Thymus (tissue), 11 donors: ENCODE results near the gene N4BP3. TPM values are rescaled to one million over a fixed set of nuclear protein-coding genes. Genes with fewer than 3 reads are reported as not detected.

Source experiments
- DNase-seq, 9 donors: peaks; one replicate each; pipeline ENCODE4 v3.0.0-alpha.2; 2013; ENCODE audit warnings: low spot score in 9 of 9, low read depth in 6 of 9, missing footprints in 1 of 9
- H3K27ac ChIP-seq, 2 donors: one replicate each; pipeline ENCODE4 v1.5.1; 2013; ENCODE audit warnings: control low read depth in 1 of 2, low read depth in 1 of 2, low read length in 1 of 2, mild to moderate bottlenecking in 1 of 2, moderate library complexity in 1 of 2
- H3K27me3 ChIP-seq, 2 donors: one replicate each; pipeline ENCODE4 v1.5.1; 2013; ENCODE audit warnings: low read length in 1 of 2; ENCODE audit not compliant: control insufficient read depth in 2 of 2, insufficient read depth in 1 of 2
- H3K36me3 ChIP-seq, 2 donors: one replicate each; pipeline ENCODE4 v1.5.1; 2013; ENCODE audit warnings: low read length in 1 of 2, mild to moderate bottlenecking in 1 of 2, moderate library complexity in 1 of 2; ENCODE audit not compliant: control insufficient read depth in 2 of 2, insufficient read depth in 2 of 2
- H3K4me1 ChIP-seq, 2 donors: one replicate each; pipeline ENCODE4 v1.5.1; 2013; ENCODE audit warnings: low read length in 2 of 2; ENCODE audit not compliant: control insufficient read depth in 2 of 2, insufficient read depth in 2 of 2
- H3K4me3 ChIP-seq, 2 donors: one replicate each; pipeline ENCODE4 v1.5.1; 2013; ENCODE audit warnings: low read length in 2 of 2, control low read depth in 1 of 2, mild to moderate bottlenecking in 1 of 2
- H3K9me3 ChIP-seq, 2 donors: one replicate each; pipeline ENCODE4 v1.5.1; 2013; ENCODE audit warnings: low read length in 1 of 2, mild to moderate bottlenecking in 1 of 2; ENCODE audit not compliant: control insufficient read depth in 2 of 2, insufficient read depth in 1 of 2
- WGBS: extraction: QIAGEN DNeasy Blood & Tissue Kit; methylation state at CpG from one replicate; pipeline ENCODE4 v1.1.7; 2013; 5-methylcytosine and 5-hydroxymethylcytosine counted together
- polyA plus RNA-seq: library from polyadenylated mRNA; stranded (reverse); fragments of 200-250 nt; gene quantifications from one replicate; pipeline ENCODE4 v1.2.3, GENCODE V29; 2013
- total RNA-seq: library from RNA; stranded (reverse); fragments of 120-200 nt; gene quantifications from one replicate; pipeline ENCODE4 v1.2.4, GENCODE V29; 2013
- donor health status: healthy.

Gene N4BP3
- total and polyA plus RNA-seq, 2 donors, result 1.9 to 2.3 TPM

GRCh38 chr5:178108446-178108845 lies 4.9 kb upstream of the N4BP3 start:
- Histone ChIP-seq H3K27ac (no peak overlapping the region), H3K9me3 (peaks cover 0 to 4% of the 10 kb centered on the region in 2 donors), H3K4me1 (peaks cover 3% of the 10 kb centered on the region in 2 donors), H3K36me3 (no peaks in the 10 kb centered on the region), H3K4me3 (no peak overlapping the region), H3K27me3 (peaks cover 10 to 31% of the 10 kb centered on the region in 2 donors)
- no peak for DNase-seq
- WGBS, result 90% methylated on average over 7 of the region's 7 CpGs

GRCh38 chr5:178108966-178109365 lies 4.4 kb upstream of the N4BP3 start:
- Histone ChIP-seq H3K9me3 (peaks cover 0 to 4% of the 10 kb centered on the region in 2 donors), H3K36me3 (no peaks in the 10 kb centered on the region), H3K4me3 (no peak overlapping the region), H3K27me3 (peaks cover 15 to 36% of the 10 kb centered on the region in 2 donors), H3K4me1 (peaks cover 6 to 7% of the 10 kb centered on the region in 2 donors), H3K27ac (no peak overlapping the region)
- no peak for DNase-seq

GRCh38 chr5:178110511-178110910 lies 2.8 kb upstream of the N4BP3 start:
- Histone ChIP-seq H3K36me3 (no peaks in the 10 kb centered on the region), H3K27ac (no peak overlapping the region), H3K9me3 (peaks cover 0 to 7% of the 10 kb centered on the region in 2 donors), H3K27me3 (peaks cover 30 to 52% of the 10 kb centered on the region in 2 donors), H3K4me3 (no peak overlapping the region), H3K4me1 (peaks cover 11 to 22% of the 10 kb centered on the region in 2 donors)
- 97% methylated on average over 9 of the region's 9 CpGs for WGBS
- DNase-seq, result no peak

GRCh38 chr5:178111925-178112324 lies 1.4 kb upstream of the N4BP3 start:
- Histone ChIP-seq H3K4me3 (no peak overlapping the region), H3K36me3 (no peaks in the 10 kb centered on the region), H3K27ac (no peak overlapping the region), H3K27me3 (peaks cover 42 to 66% of the 10 kb centered on the region in 2 donors), H3K4me1 (peaks cover 16 to 36% of the 10 kb centered on the region in 2 donors), H3K9me3 (peaks cover 0 to 7% of the 10 kb centered on the region in 2 donors)
- no peak for DNase-seq
- WGBS, result 89% methylated on average over 3 of the region's 3 CpGs

GRCh38 chr5:178112545-178112944 lies 787 bp upstream of the N4BP3 start:
- H3K9me3 ChIP-seq, result peaks cover 0 to 7% of the 10 kb centered on the region in 2 donors
- H3K27ac ChIP-seq, result no peak overlapping the region
- WGBS, result 83% methylated on average over 5 of the region's 5 CpGs
- no peak overlapping the region for H3K4me3 ChIP-seq
- no peaks in the 10 kb centered on the region for H3K36me3 ChIP-seq
- H3K4me1 ChIP-seq, result peaks cover 21 to 41% of the 10 kb centered on the region in 2 donors
- H3K27me3 ChIP-seq, result peaks cover 46 to 72% of the 10 kb centered on the region in 2 donors
- no peak for DNase-seq

- Histone ChIP-seq H3K4me1 (peaks cover 26 to 41% of the 10 kb centered on the region in 2 donors), H3K27ac (no peak overlapping the region), H3K36me3 (no peaks in the 10 kb centered on the region), H3K4me3 (peak overlapping the region; percentile 25 to 55), H3K9me3 (peaks cover 0 to 7% of the 10 kb centered on the region in 2 donors), H3K27me3 (peaks cover 46 to 81% of the 10 kb centered on the region in 2 donors)
- 1% methylated on average over 41 of the region's 41 CpGs for WGBS
- DNase-seq, result no peak
Observed at GRCh38 chr5:178113841-178114324, 551 bp downstream of the N4BP3 start.

GRCh38 chr5:178114325-178115135 lies 1.2 kb downstream of the N4BP3 start:
- peaks cover 26 to 41% of the 10 kb centered on the region in 2 donors for H3K4me1 ChIP-seq
- H3K4me3 ChIP-seq, result peak overlapping the region; percentile 25 to 55
- H3K27ac ChIP-seq, result no peak overlapping the region
- peaks cover 0 to 8% of the 10 kb centered on the region in 2 donors for H3K9me3 ChIP-seq
- peaks cover 46 to 82% of the 10 kb centered on the region in 2 donors for H3K27me3 ChIP-seq
- WGBS, result 17% methylated on average over 28 of the region's 28 CpGs
- no peaks in the 10 kb centered on the region for H3K36me3 ChIP-seq
- DNase-seq, result peak in 1 of 9 donors; percentile 47

GRCh38 chr5:178115136-178115813 lies 1.9 kb downstream of the N4BP3 start:
- Histone ChIP-seq H3K36me3 (no peaks in the 10 kb centered on the region), H3K27me3 (peaks cover 46 to 81% of the 10 kb centered on the region in 2 donors), H3K27ac (peak overlapping the region in 1 of 2 donors; percentile 43), H3K9me3 (peaks cover 0 to 11% of the 10 kb centered on the region in 2 donors), H3K4me1 (peaks cover 26 to 41% of the 10 kb centered on the region in 2 donors), H3K4me3 (no peak overlapping the region)
- 83% methylated on average over 12 of the region's 12 CpGs for WGBS
- DNase-seq, result peak in 1 of 9 donors; percentile 27

GRCh38 chr5:178115814-178116142 lies 2.4 kb downstream of the N4BP3 start:
- WGBS, result 73% methylated on average over 7 of the region's 7 CpGs
- H3K36me3 ChIP-seq, result no peaks in the 10 kb centered on the region
- DNase-seq, result no peak
- peaks cover 0 to 11% of the 10 kb centered on the region in 2 donors for H3K9me3 ChIP-seq
- no peak overlapping the region for H3K27ac ChIP-seq
- no peak overlapping the region for H3K4me3 ChIP-seq
- H3K4me1 ChIP-seq, result peaks cover 29 to 46% of the 10 kb centered on the region in 2 donors
- H3K27me3 ChIP-seq, result peaks cover 46 to 76% of the 10 kb centered on the region in 2 donors
